ENCODE data around the gene PSME2. TPM values are rescaled to one million over a fixed set of nuclear protein-coding genes. Genes with fewer than 3 reads are reported as not detected.

The PSME2 gene
- total and polyA plus RNA-seq, 2 of the 13 experiments (the other 11 are each of a cell fraction or from before 2014, with no cell fraction given), result 332 to 716 TPM

GRCh38 chr14:24135834-24136683 lies 10.4 kb downstream of the PSME2 start, which contains the start of gene PSME1 (continued):
- TF ChIP-seq SRSF4 (IDR thresholded peaks at IDR 0.05; ENCODE audit: low read depth, low read length, poor library complexity, severe bottlenecking) (no peak), SIX1 (CRISPR knock-in tag; IDR thresholded peaks at IDR 0.05; ENCODE audit: borderline replicate concordance) (peak; percentile 9; the same call in 1 of the 2 replicates), DR1 (CRISPR knock-in tag; IDR thresholded peaks at IDR 0.05) (peak; percentile 77; the same call in 1 of the 2 replicates), ZNF335 (CRISPR knock-in tag; IDR thresholded peaks at IDR 0.05) (peak; percentile 80), RFXAP (CRISPR knock-in tag; IDR thresholded peaks at IDR 0.05; ENCODE audit: borderline replicate concordance) (peak; percentile 83; the same call in 1 of the 2 replicates), MEF2D (CRISPR knock-in tag; IDR thresholded peaks at IDR 0.05) (peak; percentile 89; the same call in 1 of the 2 replicates), ZNF816 (CRISPR knock-in tag; IDR thresholded peaks at IDR 0.05; ENCODE audit: borderline replicate concordance) (no peak), SUZ12 (IDR thresholded peaks at IDR 0.05; ENCODE audit: low read depth, low read length) (no peak), DMAP1 (CRISPR knock-in tag; IDR thresholded peaks at IDR 0.05) (peak; percentile 76; the same call in 1 of the 2 replicates), NR2F2 (IDR thresholded peaks at IDR 0.05; ENCODE audit: borderline replicate concordance, low read depth) (no peak), ELF3 (CRISPR knock-in tag; IDR thresholded peaks at IDR 0.05) (peak; percentile 83), SRY (CRISPR knock-in tag; IDR thresholded peaks at IDR 0.05) (no peak), ZFP1 (CRISPR knock-in tag; IDR thresholded peaks at IDR 0.05) (no peak; the same call in 1 of the 2 replicates), PCBP2 (optimal IDR thresholded peaks at IDR 0.05; ENCODE audit: low read depth, low read length, poor library complexity, severe bottlenecking) (no peak), FOXJ3 (CRISPR knock-in tag; IDR thresholded peaks at IDR 0.05; ENCODE audit: borderline replicate concordance) (no peak), MAFF (IDR thresholded peaks at IDR 0.05; ENCODE audit: low read depth, low read length) (no peak), ZNF720 (CRISPR knock-in tag; IDR thresholded peaks at IDR 0.05) (no peak; the same call in none of the 2 replicates), RXRA (CRISPR knock-in tag; IDR thresholded peaks at IDR 0.05) (peak; percentile 60; the same call in 1 of the 2 replicates), ATF4 (CRISPR knock-in tag; IDR thresholded peaks at IDR 0.05) (no peak), ZFP41 (CRISPR knock-in tag; IDR thresholded peaks at IDR 0.05; ENCODE audit: borderline replicate concordance) (no peak), ZNF558 (CRISPR knock-in tag; IDR thresholded peaks at IDR 0.05; ENCODE audit: borderline replicate concordance) (no peak), SYNCRIP (IDR thresholded peaks at IDR 0.05; ENCODE audit: insufficient read depth, low read depth, low read length) (no peak), GATAD1 (CRISPR knock-in tag; IDR thresholded peaks at IDR 0.05) (peak; percentile 73), SPEN (CRISPR knock-in tag; IDR thresholded peaks at IDR 0.05; ENCODE audit: low read depth) (peak; percentile 70)
- TF ChIP-seq, protein P1, sequence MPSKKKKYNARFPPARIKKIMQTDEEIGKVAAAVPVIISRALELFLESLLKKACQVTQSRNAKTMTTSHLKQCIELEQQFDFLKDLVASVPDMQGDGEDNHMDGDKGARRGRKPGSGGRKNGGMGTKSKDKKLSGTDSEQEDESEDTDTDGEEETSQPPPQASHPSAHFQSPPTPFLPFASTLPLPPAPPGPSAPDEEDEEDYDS (CRISPR knock-in tag; IDR thresholded peaks at IDR 0.05), result peak; percentile 93
- TF ChIP-seq, protein P2, sequence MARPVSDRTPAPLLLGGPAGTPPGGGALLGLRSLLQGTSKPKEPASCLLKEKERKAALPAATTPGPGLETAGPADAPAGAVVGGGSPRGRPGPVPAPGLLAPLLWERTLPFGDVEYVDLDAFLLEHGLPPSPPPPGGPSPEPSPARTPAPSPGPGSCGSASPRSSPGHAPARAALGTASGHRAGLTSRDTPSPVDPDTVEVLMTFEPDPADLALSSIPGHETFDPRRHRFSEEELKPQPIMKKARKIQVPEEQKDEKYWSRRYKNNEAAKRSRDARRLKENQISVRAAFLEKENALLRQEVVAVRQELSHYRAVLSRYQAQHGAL (CRISPR knock-in tag; IDR thresholded peaks at IDR 0.05; ENCODE audit: not compliant biosample characterization), result peak; percentile 70
- TF ChIP-seq, protein P3, sequence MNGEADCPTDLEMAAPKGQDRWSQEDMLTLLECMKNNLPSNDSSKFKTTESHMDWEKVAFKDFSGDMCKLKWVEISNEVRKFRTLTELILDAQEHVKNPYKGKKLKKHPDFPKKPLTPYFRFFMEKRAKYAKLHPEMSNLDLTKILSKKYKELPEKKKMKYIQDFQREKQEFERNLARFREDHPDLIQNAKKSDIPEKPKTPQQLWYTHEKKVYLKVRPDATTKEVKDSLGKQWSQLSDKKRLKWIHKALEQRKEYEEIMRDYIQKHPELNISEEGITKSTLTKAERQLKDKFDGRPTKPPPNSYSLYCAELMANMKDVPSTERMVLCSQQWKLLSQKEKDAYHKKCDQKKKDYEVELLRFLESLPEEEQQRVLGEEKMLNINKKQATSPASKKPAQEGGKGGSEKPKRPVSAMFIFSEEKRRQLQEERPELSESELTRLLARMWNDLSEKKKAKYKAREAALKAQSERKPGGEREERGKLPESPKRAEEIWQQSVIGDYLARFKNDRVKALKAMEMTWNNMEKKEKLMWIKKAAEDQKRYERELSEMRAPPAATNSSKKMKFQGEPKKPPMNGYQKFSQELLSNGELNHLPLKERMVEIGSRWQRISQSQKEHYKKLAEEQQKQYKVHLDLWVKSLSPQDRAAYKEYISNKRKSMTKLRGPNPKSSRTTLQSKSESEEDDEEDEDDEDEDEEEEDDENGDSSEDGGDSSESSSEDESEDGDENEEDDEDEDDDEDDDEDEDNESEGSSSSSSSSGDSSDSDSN (CRISPR knock-in tag; IDR thresholded peaks at IDR 0.05), result peak; percentile 100
